HK-2 (cell line): Measurements from ENCODE around the gene ELOVL7.
"Not testable (repeated sequence)": the region's sequence is repeated elsewhere in the genome, so short reads cannot be mapped to it uniquely, and the experiment has no call there.

Experiments
- DNase-seq: peaks from one replicate; pipeline ENCODE4 v3.0.0-alpha.2; 2018; ENCODE audit not compliant: unreplicated experiment

ELOVL7 gene

DNA sequence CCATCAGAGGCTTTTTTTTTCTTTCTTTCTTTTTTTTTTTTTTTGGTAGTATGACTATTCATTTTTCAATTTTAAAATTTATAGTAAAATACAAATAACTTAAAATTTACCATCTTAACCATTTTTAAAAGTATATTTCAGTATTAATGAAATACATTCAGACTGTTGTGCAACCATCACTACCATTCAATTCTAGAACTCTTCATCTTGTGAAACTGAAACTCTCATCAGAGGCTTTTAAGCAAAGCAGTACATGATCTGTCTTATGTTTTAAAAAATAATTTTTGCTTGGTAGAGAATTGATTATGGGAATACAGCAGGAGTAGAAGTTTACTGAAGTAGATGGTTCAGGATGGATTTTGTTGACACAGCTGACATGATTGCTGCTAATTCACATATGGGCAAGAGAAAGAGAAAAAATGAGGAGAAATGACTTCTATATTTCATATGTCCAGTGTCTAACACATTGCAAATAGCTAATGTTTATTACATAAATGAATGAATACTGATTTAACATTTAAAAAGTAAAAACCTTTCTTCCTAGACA, 13.4 kb downstream of the ELOVL7 start:
- no peak for DNase-seq

DNA sequence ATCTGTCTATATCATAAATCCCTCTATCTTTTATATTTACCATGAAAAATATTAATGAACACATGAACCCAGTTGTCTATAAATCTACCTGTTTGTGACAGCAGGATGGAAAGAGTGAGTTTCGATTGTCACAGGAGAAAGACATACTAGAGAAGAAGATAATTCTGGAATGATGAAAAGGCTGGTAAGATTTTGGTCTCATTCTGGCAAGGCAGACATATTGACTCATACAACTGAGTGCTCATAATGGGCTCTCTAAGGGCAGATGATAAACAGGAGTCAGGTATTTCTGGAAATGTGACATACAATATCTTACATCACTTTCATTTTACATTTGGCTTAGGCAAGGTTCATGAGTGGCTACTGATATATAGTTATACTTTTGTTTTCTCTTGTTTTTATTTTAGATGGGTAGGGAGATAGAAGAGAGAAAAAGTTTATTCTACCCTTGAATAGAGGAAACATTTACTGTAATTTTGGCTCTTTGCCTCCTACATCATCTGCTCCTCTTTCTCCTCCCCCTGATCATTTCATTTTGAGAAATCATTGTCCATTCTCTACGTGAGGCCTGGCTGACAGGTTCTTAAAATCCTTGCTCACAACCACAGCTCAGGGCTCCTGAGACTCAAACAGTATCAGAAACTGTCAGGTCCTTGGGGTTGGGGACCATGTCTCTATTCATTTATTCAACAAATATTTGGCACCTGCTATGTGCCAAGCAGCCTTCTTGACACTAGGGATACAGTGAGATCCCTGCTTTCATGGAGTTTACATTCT, 14.4 kb downstream of the ELOVL7 start:
- DNase-seq, result no peak

DNA sequence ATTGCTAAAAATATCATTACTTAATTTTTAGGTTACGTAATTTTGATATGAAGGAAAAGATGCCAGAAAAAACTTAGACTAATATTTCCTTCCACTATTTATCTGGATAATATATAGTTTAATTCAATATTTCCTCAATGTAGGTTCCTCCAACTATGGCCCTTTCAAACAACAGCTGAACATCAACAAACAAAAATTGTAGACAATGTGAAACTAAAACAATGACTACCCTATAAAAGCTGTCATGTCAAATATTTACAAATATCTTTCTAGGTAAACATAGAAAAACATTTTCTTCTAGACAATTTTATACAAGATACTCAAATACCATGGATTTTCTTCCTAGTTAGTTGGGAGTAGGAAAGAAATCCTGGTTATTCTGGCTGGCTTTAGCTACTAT, 16.9 kb downstream of the ELOVL7 start:
- DNase-seq, result no peak

DNA sequence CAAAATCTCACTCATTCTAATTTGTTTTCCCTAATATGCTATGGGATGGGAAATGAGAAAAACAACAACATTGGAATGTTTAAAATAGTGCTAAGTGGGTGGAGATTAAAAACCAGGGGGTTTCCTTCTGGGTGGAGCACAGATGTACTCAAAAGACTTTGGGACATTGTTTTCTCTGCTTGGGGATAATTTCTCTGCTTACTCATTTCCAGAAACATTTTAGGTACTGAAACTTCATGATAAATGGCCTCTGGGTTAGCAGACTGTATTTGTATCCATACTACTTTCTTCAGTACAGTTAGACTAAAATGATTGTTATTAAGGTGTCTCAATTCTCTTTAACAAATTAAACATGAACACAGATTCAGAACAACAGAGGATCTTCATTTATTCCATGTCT, 17.4 kb downstream of the ELOVL7 start:
- DNase-seq, result no peak

DNA sequence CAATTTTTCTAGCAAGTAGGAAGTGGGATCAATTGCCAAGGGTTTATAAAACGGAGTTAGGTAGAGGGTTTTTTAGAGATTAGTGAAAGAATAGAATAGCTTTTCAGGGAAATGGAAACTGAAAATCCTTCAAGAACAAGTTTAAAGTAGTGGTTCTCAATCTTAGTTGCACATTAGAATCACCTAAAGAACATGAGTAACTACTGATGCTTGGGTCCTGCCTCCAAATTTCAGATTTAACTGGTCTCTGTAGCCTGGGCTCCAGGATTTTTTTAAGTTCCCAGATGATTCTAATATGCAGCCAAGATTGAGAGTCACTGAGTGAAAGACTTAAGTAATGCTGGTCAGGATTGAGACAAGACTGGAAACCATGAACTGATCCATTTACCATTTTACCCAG, 20.5 kb downstream of the ELOVL7 start:
- DNase-seq, result no peak

DNA sequence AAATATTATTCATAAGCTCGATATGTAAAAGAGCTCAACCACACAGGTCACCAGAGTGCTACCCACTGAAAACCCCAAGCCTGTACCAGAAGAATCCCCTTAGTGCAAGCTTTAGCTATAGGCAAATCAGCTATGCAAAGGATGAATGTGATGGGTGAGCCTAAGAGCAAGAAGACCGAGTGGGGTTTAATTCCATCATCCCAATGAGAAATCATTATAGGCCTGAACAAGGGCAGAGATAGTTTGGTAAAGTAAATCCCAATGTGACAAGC, 21.8 kb downstream of the ELOVL7 start:
- DNase-seq, result no peak

DNA sequence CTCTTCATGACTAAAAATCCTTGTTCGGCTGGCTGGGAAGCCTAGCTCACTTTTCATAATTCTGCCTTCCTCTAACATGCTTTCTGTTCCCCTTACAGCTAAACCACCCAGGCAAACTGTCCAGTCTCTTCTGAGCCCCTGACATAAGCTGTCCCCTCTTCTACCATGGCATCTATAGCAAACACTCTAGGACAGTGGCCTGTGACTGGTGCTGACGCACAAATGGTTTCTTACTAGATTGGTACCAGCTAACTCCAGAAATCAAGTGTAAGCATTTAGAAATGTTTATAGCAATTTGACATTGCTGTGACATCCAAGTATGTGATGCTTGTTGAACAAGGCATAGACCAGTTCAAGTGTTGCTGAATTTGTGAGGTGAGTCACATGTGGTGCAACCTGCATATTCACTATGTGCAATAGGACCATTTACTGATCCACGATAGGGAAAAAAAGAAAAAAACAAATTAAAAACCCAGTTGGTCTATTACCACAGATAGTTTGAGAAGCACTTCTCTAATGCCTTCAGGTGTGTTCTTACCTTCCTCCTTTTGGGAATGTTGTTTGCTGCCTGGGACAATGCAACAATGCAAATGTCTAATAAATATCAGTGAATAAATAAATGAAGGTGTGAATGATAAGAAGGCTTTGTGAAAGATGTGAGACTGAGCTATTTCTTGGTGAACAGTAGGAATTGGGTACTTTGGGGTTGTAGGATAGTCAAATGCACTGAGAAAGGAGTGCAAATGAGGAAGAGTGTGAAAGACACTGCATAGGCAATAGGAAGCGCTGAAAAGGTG, 22.4 kb downstream of the ELOVL7 start:
- DNase-seq, result no peak

DNA sequence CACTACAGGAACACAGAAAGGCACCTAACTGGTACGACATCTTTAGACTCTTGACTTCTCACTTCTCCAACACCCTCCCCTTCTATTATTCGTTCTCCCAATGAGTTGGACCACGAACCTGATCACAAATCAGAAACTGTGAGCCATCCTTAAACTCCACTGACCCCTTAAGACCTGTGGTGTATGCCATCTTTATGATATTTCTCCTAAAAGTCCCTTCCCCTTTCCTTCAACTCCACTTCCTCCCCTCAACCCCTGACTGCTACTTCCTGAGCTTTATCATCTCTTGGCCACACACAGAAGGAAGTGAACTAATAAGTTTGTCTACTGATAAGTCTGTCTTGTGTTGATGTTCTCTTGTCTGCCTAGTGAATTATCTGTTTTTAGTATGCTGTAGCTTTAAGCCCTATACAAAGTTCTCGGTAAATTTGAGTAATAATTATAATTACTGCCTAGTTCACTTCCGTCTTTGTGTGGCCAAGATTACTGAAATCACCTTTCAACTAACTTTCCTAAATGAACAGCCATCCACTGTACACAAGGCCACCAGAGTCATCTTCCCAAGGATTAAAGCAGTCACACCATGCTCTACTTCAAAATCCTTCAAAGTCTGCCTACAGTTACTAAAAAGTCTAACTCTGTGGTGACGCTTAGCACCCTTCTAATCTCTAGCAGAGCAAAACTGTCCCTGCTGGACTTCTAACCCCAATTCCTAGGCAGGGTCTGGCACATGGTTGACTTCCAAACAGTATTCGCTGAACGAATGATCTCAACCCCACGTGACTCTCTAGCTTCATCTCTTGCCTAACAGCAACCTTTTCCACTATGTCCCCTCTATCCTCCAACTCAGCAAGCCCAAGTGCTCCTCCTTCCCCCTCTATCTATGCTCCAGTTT, 23.2 kb downstream of the ELOVL7 start:
- DNase-seq, result no peak

DNA sequence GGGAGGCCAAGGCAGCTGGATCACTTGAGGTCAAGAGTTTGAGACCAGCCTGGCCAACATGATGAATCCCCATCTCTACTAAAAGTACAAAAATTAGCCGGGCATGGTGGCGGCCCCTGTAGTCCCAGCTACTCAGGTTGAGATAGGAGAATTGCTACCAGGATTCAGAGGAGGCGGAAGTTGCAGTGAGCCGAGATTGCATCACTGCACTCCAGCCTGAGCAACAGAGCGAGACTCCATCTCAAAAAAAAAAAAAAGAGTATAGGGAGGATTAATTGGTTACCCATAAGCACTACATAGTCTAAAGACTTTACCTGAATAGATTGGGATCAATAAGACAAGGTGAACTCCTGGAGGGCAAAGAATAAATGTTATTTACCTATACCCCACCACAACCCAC, 27.9 kb downstream of the ELOVL7 start:
- DNase-seq, result not testable (repeated sequence)

DNA sequence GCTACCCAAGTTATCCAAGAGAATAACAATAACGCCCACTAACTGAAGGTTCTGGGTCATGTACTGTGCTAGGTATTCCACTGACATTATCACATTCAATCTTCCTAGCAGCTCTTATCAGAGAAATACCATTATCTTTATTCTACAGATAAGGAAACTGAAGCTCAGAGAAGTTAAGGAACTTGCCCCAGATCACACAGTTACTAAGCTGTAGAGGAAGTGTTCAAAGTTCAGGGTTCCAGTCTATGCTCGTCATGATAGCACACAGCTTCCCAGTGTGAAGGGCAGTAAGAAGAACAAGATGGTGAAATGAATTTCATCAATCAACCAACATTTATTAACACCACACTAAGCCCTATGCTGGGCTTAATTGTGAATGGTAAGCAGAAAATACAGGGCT, 29.6 kb downstream of the ELOVL7 start:
- DNase-seq, result no peak

DNA sequence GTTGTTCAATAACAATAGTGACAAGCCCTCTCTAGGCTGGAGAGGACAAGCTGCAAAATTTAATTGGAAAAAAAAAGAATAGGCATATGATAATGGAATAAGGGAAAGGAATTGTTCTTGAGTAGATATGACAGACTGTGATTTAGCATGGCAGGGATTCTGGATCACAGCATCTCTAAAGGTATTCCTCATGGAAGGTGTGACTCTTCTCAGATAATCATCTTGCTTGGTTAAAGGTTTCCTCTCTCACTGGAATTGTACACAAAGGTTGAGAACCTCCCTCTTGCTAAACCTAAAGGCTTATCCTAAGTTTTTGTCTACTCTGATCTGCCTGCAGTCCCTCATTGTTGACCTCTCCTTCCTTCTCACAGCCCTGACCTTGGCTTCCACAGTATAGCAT, 31.6 kb downstream of the ELOVL7 start:
- no peak for DNase-seq

DNA sequence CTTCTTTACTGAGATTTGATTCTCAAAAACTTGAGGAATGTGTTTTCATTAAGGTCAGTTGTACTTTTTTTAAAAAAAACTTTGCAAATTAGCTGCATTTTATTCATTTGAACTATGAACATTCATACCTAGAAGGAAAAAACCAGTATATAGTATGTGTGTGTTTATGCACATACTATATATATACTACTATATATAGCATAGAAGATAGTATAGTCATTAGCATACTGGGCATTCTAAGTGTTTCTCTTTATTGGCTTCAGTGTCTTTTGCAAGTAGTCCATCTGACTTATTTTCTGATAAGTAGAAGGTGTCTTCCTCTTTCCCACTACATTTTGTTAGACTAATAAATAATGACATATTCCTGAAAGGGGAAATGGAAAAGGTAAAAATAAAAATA, 33.0 kb downstream of the ELOVL7 start:
- DNase-seq, result no peak

DNA sequence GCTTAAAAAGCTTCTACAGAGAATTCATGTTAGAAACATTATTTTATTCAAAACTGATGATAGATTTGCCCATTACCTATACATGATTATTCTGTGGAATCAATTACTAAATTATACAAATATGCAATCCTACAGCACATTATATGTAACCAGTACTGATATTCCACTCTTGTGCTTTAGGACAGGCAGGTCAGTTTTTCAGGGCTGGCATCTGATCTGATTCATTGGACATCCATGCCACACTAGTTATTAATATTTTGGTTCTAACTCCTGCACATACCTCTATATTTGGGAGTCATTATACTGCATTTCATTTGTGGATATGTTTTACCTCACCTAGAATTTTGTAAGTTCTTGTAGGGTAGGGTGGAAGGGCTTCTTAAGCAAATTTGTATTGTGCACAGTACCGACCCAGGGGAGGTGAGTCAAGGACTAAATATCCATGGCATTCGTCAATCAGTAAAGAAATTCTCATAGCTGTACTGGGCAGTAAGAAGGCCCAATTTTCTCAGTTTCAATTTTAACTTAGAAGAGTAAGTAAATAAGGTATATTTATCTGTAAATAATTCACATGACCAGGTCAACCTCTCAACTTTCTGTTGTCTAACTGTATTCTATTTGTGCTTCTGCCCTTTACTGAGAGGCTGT, 33.5 kb downstream of the ELOVL7 start:
- DNase-seq, result peak; percentile 10

DNA sequence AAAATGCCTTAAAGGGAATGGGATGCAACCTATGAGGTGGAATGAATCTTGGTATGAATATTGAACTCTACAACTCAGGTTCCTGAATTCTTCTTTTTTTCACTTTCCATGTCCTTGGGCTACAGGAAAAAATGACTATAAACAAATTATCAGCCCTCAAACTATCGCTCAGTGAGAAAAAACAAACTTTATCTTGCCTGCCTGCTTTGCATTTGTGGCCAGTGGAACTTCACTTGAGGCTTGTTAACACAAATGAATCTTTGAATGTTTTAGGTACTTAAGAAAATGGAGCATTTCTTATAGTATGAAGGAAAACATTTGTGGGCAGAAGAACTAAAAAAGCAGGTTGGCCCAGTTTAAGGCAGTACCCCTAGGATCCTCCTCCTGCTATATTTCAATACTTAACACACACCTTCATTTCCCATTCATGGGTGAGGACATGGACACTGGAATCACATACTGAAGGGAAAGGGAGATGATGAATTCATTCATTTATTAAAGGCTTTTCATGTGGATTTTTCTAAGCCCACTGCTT, 34.1 kb downstream of the ELOVL7 start:
- DNase-seq, result no peak

DNA sequence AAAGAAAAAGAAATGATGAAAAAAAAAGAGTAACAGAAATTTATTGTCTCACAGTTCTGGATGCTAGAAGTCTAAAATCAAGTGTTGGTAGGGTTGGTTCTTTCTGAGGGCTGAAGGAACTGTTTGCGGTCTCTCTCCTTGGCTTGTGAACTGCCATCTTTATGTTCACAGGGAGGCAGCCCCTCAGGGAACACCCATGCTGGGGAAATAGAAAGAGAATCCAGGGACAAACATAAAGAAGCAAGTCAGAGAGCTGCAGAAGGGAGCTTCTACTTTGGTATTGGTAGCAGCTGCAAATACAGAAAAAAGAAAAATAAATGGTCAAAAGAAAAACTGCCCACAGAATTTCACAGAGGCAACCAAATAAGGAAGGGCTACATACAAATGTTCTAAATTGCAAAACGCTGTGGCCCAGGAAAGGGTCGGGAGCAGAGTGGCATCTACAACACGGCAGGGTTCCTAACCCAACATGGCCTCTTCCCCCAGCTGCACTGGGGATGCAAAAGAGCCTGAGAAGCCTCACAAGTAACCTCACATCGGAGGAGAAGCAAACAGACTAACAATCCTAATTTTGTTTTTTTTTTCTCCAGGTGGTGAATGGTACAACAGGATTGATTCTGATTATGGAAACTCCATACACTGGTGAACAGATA, 37.4 kb downstream of the ELOVL7 start:
- DNase-seq, result no peak

DNA sequence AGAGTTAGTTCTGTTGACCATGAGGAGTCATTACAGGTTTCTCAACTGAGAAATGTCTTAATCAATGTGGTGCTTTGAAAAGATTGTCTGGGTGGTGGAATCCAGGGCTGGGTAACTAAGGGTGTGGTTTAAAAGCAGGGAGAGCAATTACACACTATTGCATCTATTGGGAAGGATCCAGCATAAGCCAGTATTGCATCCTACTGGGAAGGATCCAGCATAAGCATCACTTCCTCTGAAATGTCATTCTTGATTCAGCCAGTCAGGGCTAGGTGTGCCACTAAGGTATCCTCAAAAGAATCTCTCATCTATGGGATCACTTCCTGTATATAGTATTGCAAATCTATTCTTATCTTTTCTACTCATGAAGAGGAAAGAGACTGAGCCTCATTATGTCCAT, 38.6 kb downstream of the ELOVL7 start:
- no peak for DNase-seq

DNA sequence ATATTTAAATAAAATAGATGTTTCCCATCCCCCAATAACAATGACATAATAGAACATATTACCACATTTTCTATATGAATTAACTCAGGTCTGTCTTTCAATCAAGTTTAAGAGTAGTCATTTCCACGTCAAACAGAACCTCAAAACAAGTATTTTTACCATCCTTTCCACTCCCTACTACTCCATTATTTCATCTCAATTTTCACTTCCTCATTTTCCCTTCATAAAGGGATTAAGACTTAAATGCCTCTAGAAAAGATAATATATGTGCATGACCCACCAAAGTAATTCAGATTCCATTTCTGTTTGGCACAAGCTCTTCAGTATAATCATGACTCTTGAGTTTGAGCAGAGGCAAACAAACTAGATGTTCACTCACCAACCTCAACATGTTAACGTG, 40.4 kb downstream of the ELOVL7 start:
- DNase-seq, result no peak

DNA sequence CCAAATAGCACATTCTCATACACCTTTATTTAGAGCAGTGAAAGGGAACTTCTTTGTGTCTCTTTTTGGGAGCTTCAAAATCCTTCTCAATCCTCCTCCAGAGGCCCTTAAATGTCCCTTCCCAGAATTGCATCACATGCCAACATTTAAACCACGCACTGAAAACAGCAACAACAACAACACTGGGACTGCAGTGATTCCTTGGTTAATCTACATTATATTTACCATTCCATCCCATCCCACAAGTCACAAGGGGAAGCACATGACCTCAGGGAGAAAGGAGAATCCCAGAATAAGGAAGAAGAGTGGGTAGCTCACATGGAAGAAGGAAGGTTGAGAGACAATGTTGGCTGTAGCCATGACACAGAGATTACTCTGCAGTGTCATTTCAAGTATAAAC, 41.1 kb downstream of the ELOVL7 start:
- no peak for DNase-seq

DNA sequence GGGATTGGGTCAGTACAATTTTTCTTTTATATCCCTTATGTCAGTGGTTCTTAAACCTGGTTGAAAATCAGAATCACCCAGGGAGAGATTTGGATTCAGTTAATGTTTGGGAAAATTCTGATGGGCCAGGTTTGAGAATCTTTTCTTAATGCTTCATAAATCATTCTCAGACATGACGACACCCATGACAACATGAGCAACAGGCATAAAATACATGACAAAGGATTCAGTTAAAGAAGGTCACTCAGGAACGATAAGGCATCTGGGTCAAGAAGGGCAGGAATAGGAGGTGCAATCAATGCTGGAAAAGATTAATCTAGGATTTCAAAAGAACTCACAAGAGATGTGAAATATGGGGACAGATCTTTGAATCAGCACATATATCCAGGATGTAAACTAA, 41.8 kb downstream of the ELOVL7 start:
- DNase-seq, result no peak

DNA sequence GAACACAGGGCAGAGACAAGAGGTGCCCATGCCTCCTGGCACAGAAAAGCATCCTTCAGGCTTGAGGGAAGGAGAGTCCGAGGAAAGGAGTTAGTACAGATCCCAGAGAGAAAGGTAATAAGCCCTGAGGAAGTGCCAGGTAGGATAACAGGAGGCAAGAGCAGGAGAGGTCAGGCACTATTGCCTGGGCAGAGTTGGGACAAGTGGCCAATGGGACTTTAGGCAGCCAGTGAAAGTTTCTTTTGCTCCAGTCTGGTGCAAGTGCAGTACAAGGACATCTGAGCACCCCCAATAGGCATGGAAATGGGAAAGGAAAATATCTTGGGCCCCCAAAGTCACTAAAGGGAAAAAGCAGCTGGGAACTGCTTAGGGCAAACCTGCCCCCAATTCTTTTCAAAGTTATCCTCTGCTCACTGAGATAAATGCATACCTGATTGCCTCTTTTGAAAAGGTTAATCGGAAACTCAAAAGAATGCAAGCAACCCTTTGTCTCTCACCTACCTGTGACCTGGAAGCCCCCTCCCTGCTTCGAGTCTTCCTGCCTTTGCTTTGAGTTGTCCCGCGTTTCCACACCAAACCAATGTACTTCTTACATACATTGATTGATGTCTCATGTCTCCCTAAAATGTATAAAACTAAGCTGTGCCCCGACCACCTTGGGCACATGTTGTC, 46.5 kb downstream of the ELOVL7 start:
- no peak for DNase-seq
